ENCODE results near the gene DPH6. TPM values are rescaled to one million over a fixed set of nuclear protein-coding genes. Genes with fewer than 3 reads are reported as not detected.

DPH6 gene
- total and polyA plus RNA-seq, 4 donors = 3.4 to 14.3 (median 10.4) TPM

- Histone ChIP-seq H3K27me3 (ENCODE audit: control insufficient read depth in 4 of 4, insufficient read depth in 4 of 4, low read length in 3 of 4) (no peaks in the 10 kb centered on the region), H3K27ac (ENCODE audit: low read depth in 1 of 2, low read length in 2 of 2) (no peak overlapping the region), H3K4me1 (ENCODE audit: control insufficient read depth in 4 of 4, insufficient read depth in 4 of 4, low read length in 3 of 4) (peaks cover 0 to 4% (median 1%) of the 10 kb centered on the region in 4 donors), H3K9me3 (ENCODE audit: control insufficient read depth in 4 of 4, low read length in 3 of 4) (no peaks in the 10 kb centered on the region), H3K4me3 (ENCODE audit: low read depth in 1 of 3, low read length in 3 of 3) (no peak overlapping the region), H3K9ac (ENCODE audit: low read depth in 1 of 2, low read length in 2 of 2) (no peak overlapping the region), H3K36me3 (ENCODE audit: control insufficient read depth in 4 of 4, insufficient read depth in 3 of 4, low read depth in 1 of 4, low read length in 3 of 4) (no peaks in the 10 kb centered on the region)
- DNase-seq (ENCODE audit: low spot score) = no peak
- 96% methylated on average over 4 of the region's 4 CpGs for WGBS
- no peak for TF ChIP-seq JUND (IDR thresholded peaks at IDR 0.05)
- no peak for TF ChIP-seq RAD21 (IDR thresholded peaks at IDR 0.05)
These were observed 11.0 kb upstream of the DPH6 start for GRCh38 chr15:35557012-35557411.

DNA sequence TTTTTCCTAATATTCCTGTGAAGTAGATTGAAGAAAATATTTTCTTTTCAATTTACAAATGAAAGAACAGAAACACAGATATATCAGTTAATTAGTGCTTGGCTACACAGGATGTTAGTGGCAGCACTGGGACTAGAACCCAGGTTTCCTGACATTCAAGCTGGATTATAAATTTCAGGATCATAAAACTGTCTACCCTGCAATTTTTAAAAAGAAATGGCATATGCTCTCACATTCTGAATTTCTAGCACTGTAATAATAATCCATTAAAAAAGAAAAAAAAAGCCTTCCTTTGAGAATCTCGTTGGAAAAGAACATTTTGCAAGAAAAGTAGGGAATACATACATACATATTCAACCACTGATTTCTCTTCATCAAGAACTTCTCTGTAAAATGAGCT is 9.3 kb upstream of the DPH6 start:
- Histone ChIP-seq H3K4me1 (ENCODE audit: control insufficient read depth in 4 of 4, insufficient read depth in 4 of 4, low read length in 3 of 4) (peaks cover 0 to 4% (median 1%) of the 10 kb centered on the region in 4 donors), H3K9ac (ENCODE audit: low read depth in 1 of 2, low read length in 2 of 2) (no peak overlapping the region), H3K9me3 (ENCODE audit: control insufficient read depth in 4 of 4, low read length in 3 of 4) (no peaks in the 10 kb centered on the region), H3K36me3 (ENCODE audit: control insufficient read depth in 4 of 4, insufficient read depth in 3 of 4, low read depth in 1 of 4, low read length in 3 of 4) (peaks cover 0 to 1% (median 0%) of the 10 kb centered on the region in 4 donors), H3K27ac (ENCODE audit: low read depth in 1 of 2, low read length in 2 of 2) (no peak overlapping the region), H3K4me3 (ENCODE audit: low read depth in 1 of 3, low read length in 3 of 3) (no peak overlapping the region), H3K27me3 (ENCODE audit: control insufficient read depth in 4 of 4, insufficient read depth in 4 of 4, low read length in 3 of 4) (no peaks in the 10 kb centered on the region)
- no peak for DNase-seq (ENCODE audit: low spot score)
- WGBS = 88% methylated on average over 1 of the region's 1 CpG
- TF ChIP-seq NR2F2 (IDR thresholded peaks at IDR 0.05) (no peak), FOXA1 (IDR thresholded peaks at IDR 0.05) (no peak), HNF4A (conservative IDR thresholded peaks at IDR 0.05) (no peak), GABPA (IDR thresholded peaks at IDR 0.05 in 1 of 2, conservative IDR thresholded peaks at IDR 0.05 in 1 of 2) (no peak), RAD21 (IDR thresholded peaks at IDR 0.05) (no peak), FOXA2 (IDR thresholded peaks at IDR 0.05) (no peak), ATF3 (IDR thresholded peaks at IDR 0.05) (no peak), TAF1 (conservative IDR thresholded peaks at IDR 0.05) (no peak), EGR1 (IDR thresholded peaks at IDR 0.05; ENCODE audit: low read depth in 2 of 2) (no peak), MAX (IDR thresholded peaks at IDR 0.05) (no peak), REST (IDR thresholded peaks at IDR 0.05) (no peak), SP1 (IDR thresholded peaks at IDR 0.05) (no peak), RXRA (IDR thresholded peaks at IDR 0.05) (no peak), JUND (IDR thresholded peaks at IDR 0.05) (no peak), HNF4G (IDR thresholded peaks at IDR 0.05) (no peak)
- TF ChIP-seq, protein P1, sequence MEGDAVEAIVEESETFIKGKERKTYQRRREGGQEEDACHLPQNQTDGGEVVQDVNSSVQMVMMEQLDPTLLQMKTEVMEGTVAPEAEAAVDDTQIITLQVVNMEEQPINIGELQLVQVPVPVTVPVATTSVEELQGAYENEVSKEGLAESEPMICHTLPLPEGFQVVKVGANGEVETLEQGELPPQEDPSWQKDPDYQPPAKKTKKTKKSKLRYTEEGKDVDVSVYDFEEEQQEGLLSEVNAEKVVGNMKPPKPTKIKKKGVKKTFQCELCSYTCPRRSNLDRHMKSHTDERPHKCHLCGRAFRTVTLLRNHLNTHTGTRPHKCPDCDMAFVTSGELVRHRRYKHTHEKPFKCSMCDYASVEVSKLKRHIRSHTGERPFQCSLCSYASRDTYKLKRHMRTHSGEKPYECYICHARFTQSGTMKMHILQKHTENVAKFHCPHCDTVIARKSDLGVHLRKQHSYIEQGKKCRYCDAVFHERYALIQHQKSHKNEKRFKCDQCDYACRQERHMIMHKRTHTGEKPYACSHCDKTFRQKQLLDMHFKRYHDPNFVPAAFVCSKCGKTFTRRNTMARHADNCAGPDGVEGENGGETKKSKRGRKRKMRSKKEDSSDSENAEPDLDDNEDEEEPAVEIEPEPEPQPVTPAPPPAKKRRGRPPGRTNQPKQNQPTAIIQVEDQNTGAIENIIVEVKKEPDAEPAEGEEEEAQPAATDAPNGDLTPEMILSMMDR (IDR thresholded peaks at IDR 0.05; ENCODE audit: low read depth, low read length, missing input control) = no peak
